Head of caudate nucleus (tissue), 42 donors: Measurements from ENCODE around the gene ZNF597.

Source experiments
- DNase-seq, 42 donors: peaks; one replicate each; pipeline versions ENCODE4 v3.0.0 to v3.0.0-alpha.2; 2020 to 2021; ENCODE audit warnings: mixed read lengths in 7 of 42
- intact Hi-C: fragments of 100-400 bp; cut with DNase I; formaldehyde crosslinking; loops from one replicate; pipeline ENCODE4 v1.15.0; 2022

ZNF597 gene, protein sequence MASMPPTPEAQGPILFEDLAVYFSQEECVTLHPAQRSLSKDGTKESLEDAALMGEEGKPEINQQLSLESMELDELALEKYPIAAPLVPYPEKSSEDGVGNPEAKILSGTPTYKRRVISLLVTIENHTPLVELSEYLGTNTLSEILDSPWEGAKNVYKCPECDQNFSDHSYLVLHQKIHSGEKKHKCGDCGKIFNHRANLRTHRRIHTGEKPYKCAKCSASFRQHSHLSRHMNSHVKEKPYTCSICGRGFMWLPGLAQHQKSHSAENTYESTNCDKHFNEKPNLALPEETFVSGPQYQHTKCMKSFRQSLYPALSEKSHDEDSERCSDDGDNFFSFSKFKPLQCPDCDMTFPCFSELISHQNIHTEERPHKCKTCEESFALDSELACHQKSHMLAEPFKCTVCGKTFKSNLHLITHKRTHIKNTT

DNA sequence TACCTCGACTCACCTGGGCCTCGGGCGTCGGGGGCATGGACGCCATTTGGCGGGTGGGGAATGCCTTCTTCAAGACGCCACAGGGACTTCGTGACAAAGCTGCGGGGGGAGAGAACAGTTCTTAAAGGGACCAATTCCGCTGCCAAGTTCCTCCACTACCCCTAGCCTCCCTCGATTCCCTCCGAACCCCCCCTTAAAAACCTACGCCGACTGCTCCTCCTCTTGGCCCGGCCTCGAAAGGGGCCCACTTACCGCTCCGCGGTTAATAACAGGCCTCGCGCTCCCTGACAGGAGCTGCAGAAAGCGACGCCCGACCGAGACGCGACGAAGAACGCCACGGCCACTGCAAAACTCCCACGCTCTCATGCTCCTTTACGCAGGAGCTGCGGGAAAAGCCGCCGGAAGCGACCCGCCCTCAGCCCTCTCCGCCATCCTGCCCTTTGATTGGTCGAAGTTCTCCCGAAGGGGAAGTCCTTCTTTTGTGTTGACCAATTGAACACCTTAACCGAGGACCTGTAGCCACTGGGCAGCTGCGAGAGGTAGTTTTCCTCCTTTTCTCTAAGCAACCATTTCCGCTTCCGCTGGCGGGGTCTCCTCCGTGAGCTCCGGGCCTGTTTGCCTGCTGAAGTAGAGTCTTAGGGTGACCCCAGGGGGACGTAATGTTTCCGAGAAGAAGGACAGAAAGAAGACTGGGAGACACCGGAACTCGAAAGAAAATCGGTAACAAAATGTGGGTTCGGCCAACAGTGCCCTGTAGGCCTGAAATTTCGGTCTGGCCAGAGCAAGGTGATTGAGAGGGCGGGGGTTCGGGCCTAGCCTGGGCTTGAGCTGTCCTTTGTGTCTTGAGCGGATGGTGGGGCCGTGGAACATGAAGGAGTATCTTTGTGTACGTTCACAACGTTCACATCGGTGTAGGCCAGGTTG lies at the start of gene ZNF597, which contains the start of gene NAA60:
ZNF597 (minus strand) TSS at position 397 of the 924 bp plus-strand sequence; CDS start at position 46, 351 bp downstream.
NAA60 (plus strand) TSS at position 573 of the 924 bp plus-strand sequence. CDS start 32,548 bp downstream, outside the sequence.
- intact Hi-C loops: no loop called here
- DNase-seq: peak; percentile 74 to 94 (median 87)

DNA sequence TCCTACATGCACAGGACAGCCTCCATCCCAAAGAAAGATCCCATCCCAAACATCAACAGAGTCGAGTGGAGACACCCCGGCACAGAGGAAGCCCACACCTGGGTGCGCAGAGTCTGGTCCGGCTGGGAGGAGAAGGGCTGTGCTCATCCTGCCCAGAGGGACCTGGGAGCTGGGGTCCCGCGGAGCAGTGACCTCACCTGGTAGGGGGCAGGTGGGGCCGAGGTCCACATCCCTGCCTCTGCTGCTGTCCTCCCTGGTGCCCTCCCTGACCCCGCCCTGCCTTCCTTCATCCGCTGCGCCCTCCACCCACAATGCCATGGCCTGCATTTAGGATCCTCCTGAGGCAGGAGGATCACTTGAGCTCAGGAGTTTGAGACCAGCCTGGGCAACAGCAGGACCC lies 49.1 kb upstream of the ZNF597 start:
- intact Hi-C loops: no loop called here
- peak in 1 of 42 donors; percentile 24 for DNase-seq

DNA sequence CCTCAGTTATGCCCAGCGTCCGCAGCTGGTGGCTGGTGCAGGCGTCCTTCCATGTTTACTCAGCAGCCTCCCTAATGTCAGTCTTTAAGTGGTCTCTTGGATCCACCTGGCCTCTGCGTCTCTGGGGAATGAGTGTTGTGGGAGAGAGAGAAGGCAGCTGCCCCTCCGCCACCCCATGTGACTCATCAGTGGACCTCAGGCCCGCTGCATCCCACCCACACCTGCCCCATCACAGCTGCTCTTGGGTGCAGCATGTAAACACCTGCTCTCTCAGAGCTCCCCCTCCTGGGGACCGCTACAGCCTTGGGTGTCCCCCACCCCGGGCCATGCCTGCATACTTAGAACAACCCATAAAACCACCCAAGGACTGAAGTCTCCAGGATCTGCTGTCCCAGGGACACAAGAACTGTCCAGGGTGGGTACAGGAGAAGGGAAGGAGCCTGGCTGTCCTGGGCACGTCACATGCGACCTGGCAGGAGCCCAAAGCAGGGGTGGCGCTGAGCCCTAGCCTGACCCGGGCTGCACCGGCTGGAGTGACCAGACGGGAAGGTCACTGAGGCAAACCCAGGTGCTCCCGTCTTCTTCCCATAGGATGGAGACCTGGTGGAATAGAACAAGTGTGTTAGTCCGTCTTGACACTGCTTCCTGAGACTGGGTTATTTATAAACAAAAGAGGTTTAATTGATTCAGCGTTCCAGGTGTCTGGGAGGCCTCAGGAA lies 47.8 kb upstream of the ZNF597 start:
- intact Hi-C loops: no loop called here
- DNase-seq: no peak

DNA sequence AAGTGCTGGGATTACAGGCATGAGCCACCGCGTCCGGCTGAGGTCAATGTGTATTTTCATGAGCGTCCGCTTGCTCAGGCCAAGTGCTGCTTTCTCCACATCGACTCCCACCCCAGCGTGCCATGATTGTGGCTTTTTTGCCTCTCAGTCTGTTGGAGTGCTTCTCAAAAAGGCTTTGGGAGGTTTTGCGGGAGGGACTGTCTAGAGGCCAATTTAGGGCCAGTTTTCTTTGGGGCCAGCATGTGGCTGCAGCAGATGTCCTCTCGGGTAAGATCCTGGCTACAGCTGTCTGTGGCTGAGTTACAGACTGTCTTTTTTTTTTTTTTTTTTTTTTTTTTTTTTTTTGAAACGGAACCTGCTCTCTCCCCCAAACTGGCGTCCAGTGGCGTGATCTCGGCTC lies 45.5 kb upstream of the ZNF597 start:
- intact Hi-C loops: no loop called here
- DNase-seq: no peak

DNA sequence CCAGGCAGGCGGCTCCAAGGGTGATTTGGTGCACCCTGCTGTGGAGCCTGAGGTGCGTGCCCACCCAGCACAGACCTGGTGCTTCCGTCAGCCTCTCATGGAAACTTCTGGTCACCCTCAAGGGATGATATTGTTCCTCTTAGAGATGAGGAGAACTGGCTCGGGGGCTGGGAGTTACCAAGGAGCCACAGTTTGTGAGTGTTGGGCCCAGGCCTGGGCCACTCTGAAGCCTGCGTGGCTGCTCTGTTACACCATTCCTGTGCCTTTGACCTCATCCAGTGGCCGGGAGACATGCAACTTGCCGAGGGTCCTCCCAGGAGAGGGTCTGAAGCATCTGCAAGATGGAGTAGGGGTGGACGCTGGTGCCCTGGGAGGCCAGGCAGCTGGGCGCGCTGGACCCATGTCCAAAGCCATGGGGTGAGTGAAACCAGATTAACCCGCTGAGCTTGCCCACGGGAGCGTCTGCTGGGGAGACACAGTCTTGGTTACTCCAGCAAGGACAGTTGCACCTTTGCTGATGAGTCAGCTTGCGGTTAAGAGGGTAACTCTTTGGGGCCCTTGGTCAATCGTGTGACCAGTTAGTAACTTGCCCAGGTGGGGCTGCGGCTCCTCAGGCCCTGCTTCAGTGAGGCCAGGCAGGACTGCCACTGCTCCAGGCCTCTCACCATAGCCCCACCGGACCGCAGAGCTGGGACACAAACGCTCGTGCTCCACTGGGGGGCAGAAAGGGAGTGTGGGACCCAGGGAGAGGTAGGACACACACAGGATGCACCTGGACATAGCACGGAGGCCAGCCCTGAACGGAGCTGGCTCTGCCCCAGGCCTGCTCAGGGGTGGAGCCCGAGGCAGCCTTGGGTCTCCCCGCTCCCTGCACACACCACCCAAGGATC lies 44.5 kb upstream of the ZNF597 start:
- no peak for DNase-seq

DNA sequence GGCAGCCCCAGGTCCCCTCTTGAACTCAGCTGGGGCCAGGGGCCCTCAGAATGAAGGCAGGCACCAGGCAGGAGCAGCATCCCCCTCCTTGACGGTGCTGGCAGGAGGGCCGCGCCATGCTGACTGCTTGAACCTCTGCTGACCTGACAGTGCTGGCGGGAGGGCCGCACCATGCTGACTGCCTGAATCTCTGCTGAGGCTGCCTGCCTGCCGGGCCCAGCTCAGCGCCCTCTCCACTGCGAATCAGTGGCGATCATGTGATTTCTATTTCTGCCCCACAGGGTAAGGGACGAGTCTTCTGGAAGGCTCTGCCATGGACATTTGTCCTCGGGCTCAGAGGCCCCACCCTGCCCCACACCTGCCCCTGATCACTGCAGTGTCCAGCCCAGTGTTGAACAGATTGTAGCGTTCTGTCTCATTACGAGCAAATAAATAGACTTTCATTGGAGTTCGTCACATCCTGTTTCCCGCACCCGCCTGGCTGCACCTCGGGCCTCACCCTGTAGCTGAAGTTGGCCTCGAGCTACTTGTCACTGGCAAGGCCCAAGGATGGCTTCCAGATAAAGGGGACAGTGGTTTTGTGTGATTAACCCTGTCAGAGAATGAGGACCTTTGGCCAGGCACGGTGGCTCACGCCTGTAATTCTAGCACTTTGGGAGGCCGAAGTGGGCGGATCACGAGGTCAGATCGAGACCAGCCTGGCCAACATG lies 43.4 kb upstream of the ZNF597 start:
- intact Hi-C loops: no loop called here
- no peak for DNase-seq

More for the DNA sequence above, 44.5 kb upstream of the ZNF597 start:
- intact Hi-C loops: no loop called here

DNA sequence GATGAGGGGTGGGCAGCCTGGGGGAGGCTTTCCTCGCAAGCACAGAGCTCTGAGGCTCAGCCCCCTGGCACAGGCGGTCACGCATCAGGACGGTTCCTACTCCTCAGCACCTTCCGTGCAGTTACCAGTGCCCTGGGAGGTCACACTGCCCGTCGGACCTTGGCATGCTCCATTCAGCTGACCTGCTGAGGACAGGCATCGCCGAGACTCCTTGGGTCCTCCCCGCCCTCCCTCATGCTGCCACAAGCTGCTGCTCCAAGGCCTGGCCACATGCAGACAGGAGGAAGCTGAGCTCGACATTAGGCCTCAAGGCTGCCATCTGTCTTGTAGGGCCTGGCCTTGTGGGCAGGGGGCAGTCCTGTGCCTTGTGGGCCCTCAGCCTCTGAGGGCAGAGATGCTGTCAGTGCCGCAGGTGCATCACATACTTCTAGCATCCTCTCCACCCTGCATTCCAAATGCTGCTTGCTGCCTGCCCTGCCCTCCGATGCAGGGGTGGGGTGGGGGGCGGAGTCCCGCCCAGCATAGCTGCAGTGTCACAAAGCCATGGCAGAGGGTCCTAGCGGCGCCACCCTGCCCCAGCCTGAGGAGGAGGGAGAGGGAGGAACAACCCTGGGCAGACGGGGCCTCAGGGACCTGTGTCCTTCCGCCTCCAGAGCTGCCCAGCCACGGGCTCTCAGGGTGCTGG lies 42.7 kb upstream of the ZNF597 start:
- peak in 6 of 42 donors; percentile 24 to 50 (median 40) for DNase-seq
- intact Hi-C loops: no loop called here

DNA sequence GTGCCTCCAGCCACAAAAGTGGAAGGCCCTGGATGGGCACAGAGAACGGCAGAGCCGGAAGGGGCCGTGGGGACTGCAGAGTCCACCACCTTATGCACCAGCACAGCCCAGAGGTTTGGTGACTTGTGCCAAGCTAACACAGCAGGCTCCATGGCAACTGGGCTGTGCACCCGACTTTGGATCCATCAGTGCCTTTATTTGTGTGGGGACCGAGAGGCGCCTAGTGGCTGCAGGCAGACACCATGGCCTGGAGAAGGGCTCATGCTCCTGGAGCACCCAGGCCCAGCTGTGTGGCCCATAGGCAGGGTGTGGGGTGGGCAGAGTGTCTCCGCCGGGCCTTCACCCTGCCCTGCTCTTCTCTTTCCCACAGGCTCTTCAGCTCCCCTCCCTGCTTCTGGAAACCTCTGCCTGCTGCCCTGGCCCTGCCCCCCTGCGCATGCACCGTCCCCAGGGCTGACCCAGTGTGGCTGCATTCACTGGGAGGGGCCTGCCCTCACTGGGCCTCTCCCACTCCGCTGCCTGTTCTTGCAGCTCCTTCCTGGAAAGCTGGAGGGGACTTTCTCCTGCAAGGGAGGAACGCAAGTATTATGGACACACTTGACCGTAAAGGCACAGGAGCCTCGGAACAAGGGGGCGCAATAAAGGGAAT lies 41.9 kb upstream of the ZNF597 start:
- intact Hi-C loops: no loop called here
- DNase-seq: no peak

DNA sequence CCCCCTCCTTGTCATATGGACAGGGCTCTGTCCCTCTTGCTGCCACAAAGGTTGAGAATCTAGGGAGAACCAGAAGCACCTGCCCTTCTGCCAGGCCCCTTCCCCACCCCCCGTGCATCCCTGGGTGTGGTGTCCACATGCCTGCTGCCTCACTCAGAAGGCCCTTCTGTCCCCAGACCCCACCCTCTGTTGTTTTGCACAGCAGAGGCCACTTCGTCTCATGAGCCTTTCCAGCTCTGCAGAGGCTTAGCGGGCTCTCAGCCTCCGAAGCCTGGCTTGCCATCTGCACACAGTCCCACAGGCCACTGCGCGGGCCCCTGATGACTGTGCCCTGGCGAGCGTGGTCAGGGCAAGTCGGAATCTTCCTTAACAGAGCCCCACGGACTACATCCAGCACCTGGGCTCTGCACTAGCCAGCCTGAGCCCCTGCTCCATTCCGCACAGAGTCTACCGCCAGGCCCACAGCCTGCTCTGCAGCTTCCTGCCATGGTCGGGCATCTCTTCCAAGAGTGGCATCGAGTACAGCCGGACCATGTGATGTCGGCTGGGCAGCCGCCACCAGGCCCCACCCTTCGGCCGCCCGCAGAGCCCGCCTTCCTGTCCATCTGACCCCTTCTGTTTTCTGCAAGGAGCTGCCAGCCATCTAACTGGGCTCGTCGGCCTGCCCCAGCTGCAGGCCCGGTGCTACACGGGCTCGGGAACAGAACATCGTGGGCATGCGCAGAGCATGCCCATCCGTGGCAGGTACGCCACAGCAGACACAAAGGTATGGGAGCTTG lies 41.2 kb upstream of the ZNF597 start:
- DNase-seq: peak in 10 of 42 donors; percentile 17 to 60 (median 42)
- intact Hi-C loops: no loop called here

DNA sequence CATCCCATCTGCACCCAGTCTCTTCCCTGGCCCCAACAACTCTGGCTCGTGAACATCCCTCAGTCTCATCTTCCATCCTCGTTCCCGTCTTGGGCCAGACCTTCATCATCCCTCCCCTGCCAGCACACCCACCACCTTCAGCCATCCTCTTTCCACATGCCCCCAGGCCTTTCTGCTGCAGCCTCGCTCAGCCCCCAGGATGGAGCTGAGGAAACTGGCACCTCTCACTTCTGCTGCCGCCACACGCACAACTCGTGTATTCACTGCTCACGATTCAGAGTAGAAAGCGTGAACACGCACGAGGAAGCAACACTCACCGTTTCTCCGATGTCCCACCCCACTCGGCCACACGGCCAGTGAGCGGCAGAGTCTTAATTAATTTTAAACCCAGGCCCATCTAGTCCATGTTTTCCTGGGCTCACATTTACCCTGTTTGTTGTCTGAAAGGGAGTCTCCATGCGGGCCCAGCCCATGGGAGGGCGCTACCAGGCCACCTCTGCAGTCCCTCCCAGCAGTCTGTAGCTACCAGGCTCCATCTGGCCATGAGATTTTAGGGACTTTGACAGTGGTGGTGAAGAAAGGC lies 39.4 kb upstream of the ZNF597 start:
- DNase-seq: no peak
- intact Hi-C loops: no loop called here

DNA sequence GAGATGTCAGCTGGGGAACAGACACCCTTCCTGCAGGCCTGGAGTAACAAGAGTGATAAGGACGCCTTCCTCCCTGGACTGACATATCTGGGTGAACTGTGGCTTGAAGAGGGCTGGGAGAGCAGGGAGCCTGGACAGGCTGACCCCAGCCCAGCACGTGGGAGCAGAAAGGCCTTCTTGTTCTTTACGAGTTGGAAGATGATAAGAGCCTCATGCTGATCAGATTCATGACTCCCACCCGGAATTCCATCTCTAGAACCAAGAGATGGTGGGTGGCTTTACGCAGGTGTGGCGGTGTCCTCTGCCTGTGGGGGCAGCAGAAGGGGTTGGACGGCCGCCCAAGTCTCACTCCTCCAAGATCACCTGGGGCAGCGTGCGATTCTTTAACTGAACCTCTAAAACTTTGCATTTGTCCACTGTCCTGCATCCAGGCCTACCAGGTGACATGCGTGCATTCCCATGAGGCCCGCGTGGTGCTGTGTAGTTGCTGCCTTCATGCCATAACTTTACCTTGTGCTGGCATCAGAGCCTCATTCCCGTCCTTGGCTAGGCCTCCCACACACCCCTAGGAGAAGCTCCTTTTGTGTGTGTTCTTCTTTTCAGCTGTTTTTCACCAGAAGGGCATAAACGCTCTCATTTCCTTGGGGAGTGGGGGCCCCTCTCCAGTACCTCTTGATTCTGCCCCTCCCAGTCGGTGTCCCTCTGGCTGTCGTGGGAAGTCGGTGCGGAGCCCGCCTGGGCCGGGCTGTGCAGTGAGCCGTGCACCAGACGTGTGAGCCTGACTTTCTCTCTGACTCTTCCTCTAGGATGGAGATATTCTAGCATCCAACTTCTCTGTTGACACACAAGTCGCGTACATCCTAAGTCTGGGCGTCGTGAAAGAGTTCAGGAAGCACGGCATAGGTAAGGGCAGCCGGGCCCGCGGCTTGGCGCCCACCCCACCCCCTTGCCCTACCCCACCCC lies 38.7 kb upstream of the ZNF597 start:
- DNase-seq: peak in 14 of 42 donors; percentile 28 to 72 (median 46)
- intact Hi-C loops: no loop called here

DNA sequence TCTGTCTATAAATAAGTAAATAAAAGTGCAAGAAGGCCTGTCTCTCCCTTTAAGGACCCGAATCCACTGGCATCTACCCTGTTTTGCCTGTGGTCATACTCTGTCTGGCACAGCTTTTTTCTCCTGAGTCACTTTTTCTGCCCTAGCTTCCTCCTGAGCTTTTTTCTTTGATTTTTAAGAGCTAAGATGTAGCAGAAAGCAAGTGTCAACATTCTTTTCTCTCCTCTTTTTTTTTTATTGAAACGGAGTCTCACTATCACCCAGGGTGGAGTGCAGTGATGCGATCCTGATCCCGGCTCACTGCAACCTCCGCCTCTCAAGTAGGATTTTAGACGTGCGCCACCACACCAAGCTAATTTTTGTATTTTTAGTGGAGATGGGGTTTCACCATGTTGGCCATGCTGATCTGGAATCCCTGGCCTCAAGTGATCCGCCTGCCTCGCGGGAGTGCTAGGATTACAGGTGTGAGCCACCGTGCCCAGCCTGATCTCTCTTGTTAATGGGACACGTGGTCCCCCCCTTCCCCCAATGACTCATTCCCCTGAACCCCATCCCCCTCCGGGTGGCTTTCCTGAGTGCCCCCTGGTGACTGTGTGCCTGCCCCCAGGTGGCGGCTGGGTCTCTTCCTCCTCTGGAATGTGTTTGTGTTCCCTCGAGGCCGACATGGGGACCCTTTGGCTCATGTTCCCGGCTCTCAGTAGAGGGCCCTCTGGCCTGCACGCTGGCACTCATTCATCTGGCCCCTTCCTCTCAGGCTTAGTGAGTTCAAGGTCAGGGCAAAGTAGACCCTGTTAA lies 37.8 kb upstream of the ZNF597 start:
- peak in 10 of 42 donors; percentile 28 to 56 (median 42) for DNase-seq
- intact Hi-C loops: no loop called here

DNA sequence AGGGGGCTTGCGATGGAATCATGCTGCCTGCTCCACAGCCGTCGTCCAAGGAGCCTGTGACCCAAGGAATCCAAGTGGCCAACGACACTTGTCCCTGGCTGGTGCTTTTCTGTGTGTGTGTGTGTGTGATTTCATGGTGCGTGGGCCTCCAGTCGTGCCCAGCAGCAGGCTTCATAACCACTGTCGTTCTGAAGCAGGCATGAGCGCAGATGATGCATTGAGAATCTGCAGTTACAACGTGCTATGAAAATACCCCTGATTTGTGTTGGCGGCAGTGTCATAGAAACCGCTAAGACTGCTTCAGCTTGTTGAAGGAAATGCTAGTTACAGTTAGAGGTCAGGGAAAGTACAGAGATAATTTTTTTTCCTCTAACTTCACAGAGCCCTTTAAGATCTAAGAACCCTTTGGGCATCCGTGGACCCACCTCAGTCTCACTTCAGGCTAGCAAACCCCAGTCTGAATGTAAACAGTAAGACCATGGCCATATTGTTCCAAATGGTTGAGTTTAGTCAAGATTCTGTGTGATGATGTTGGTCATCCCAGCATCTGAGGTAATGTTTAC lies 36.4 kb upstream of the ZNF597 start:
- DNase-seq: peak in 24 of 42 donors; percentile 29 to 82 (median 56)
- intact Hi-C loops: no loop called here
